K562 (cell line): ENCODE data around the gene PIK3AP1. TPM values are rescaled to one million over a fixed set of nuclear protein-coding genes. Genes with fewer than 3 reads are reported as not detected.

Experiments
- ATAC-seq: fragments of 200-7000 bp; cut with Tn5 transposase; 3 replicates; pipeline ENCODE4 v1.9.1; 2020; ENCODE audit warnings: moderate library complexity
- BruUV-seq: library from RNA; stranded (reverse); fragments of 400-500 nt; replicated peaks from 2 replicates; lab custom pipeline; 2021; lab: Mats Ljungman, UMichigan
- CTCF ChIA-PET: fragments of 300-600 bp; formaldehyde crosslinking; extraction: SDS; loops from one replicate; lab custom pipeline; 2021; ENCODE audit warnings: low intra/inter-chr PET ratio; lab: Yijun Ruan, JAX
- POLR2A ChIA-PET: fragments of 300-600, 350-650 bp; sonication (Branson Sonifier 250); formaldehyde crosslinking; extraction: SDS; loops from one replicate; lab custom pipeline; 2021; ENCODE audit warnings: antibody characterized with exemption, inconsistent platforms; lab: Yijun Ruan, JAX
- DNase-seq, 4 experiments: peaks; one replicate each; pipeline versions ENCODE4 v3.0.0 to v3.0.0-alpha.2; 2011 to 2018; ENCODE audit warnings: low spot score in 3 of 4, mixed read lengths in 3 of 4; ENCODE audit errors: extremely low read depth in 1 of 4
- FAIRE-seq: peaks from 2 replicates; lab custom pipeline; 2011; peaks lifted over from hg19 to GRCh38; lab: Jason Lieb, UNC
- H2AFZ ChIP-seq: 2 replicates; pipeline ENCODE4 v1.6.0; 2011; ENCODE audit warnings: low read depth, low read length, control low read depth, inconsistent platforms
- H3K27ac ChIP-seq: fragments of 200-600 bp; 3 replicates; pipeline ENCODE4 v1.8.0; 2011; ENCODE audit warnings: low read depth, mild to moderate bottlenecking, control low read depth, inconsistent platforms, low read length, moderate library complexity, mixed read lengths; ENCODE audit errors: extremely low read depth
- H3K27me3 ChIP-seq, 2 experiments: fragments of 300-600 bp in 1 of 2; 2 replicates in 1 of 2; 3 replicates in 1 of 2; pipeline versions ENCODE4 v1.6.0 to v1.8.0; 2011; ENCODE audit warnings: inconsistent platforms in 2 of 2, low read length in 2 of 2, mild to moderate bottlenecking in 1 of 2, mixed read lengths in 1 of 2, moderate library complexity in 1 of 2; ENCODE audit not compliant: control insufficient read depth in 2 of 2, insufficient read depth in 2 of 2
- H3K36me3 ChIP-seq: fragments of 300-600 bp; 3 replicates; pipeline ENCODE4 v1.8.0; 2011; ENCODE audit warnings: mild to moderate bottlenecking, low read length, inconsistent platforms; ENCODE audit not compliant: control insufficient read depth, insufficient read depth
- H3K4me1 ChIP-seq, 2 experiments: fragments of 200-600 bp in 1 of 2; replicated peaks in 1 of 2; 2 replicates in 1 of 2; 3 replicates in 1 of 2; pipeline versions ENCODE4 v1.5.1 to v1.8.0; 2011; ENCODE audit warnings: inconsistent platforms in 2 of 2, low read length in 2 of 2, mild to moderate bottlenecking in 1 of 2, mixed read lengths in 1 of 2, moderate library complexity in 1 of 2; ENCODE audit not compliant: control insufficient read depth in 2 of 2, insufficient read depth in 2 of 2
- H3K4me2 ChIP-seq: 2 replicates; pipeline ENCODE4 v1.6.1; 2011; ENCODE audit warnings: low read length, control low read depth, inconsistent platforms, mixed read lengths; ENCODE audit not compliant: insufficient read depth
- H3K4me3 ChIP-seq: fragments of 200-600 bp; sonication (generic), shearing (Covaris generic); 2 replicates; pipeline ENCODE4 v1.5.1; 2016; ENCODE audit warnings: control low read depth, inconsistent platforms
- H3K79me2 ChIP-seq: fragments of 200-600 bp; 3 replicates; pipeline ENCODE4 v1.8.0; 2011; ENCODE audit warnings: low read length, inconsistent platforms; ENCODE audit not compliant: control insufficient read depth, insufficient read depth
- H3K9ac ChIP-seq, 2 experiments: 2 replicates each; pipeline versions ENCODE4 v1.6.0 to v1.6.1; 2011; ENCODE audit warnings: low read depth in 2 of 2, low read length in 2 of 2, control low read depth in 1 of 2, inconsistent platforms in 1 of 2, mild to moderate bottlenecking in 1 of 2, mixed read lengths in 1 of 2; ENCODE audit not compliant: insufficient read depth in 1 of 2
- H3K9me1 ChIP-seq: one replicate; pipeline ENCODE4 v1.6.0; 2011; ENCODE audit warnings: inconsistent platforms, mild to moderate bottlenecking, low read length, moderate library complexity; ENCODE audit not compliant: control insufficient read depth, insufficient read depth
- H3K9me3 ChIP-seq: replicated peaks from 2 replicates; pipeline ENCODE4 v1.5.1; 2011; ENCODE audit warnings: low read depth, low read length, inconsistent platforms; ENCODE audit not compliant: control insufficient read depth, insufficient read depth
- H4K20me1 ChIP-seq: replicated peaks from 2 replicates; pipeline ENCODE4 v1.6.1; 2011; ENCODE audit warnings: low read length, inconsistent platforms, mixed read lengths; ENCODE audit not compliant: control insufficient read depth, insufficient read depth
- CEBPG ChIP-seq, 3 experiments: fragments of 200-800 bp in 1 of 3; sonication (Bioruptor generic) in 1 of 3; sonication (generic) in 1 of 3; formaldehyde crosslinking in 1 of 3; IDR thresholded peaks in 2 of 3; conservative IDR thresholded peaks in 1 of 3; 2 replicates each; pipeline versions ENCODE4 v1.6.1 to v1.8.0; 2016 to 2022; ENCODE audit warnings: missing compliant biosample characterization in 2 of 3, missing genetic modification characterization in 2 of 3, mild to moderate bottlenecking in 1 of 3, missing genetic modification reagents in 1 of 3
- EGR1 ChIP-seq: fragments of 450-650 bp; conservative IDR thresholded peaks from 2 replicates; pipeline ENCODE4 v1.6.1; 2017; ENCODE audit warnings: mild to moderate bottlenecking
- KLF1 ChIP-seq: fragments of 450-650 bp; IDR thresholded peaks from 2 replicates; pipeline ENCODE4 v1.6.1; 2016; ENCODE audit warnings: missing genetic modification characterization, missing compliant biosample characterization
- MBD2 ChIP-seq: sonication (generic); IDR thresholded peaks from 2 replicates; pipeline ENCODE4 v1.6.1; 2016; ENCODE audit warnings: low read depth, borderline replicate concordance
- NCOA4 ChIP-seq: fragments of 450-650 bp; IDR thresholded peaks from 2 replicates; pipeline ENCODE4 v1.6.1; 2018; ENCODE audit warnings: mild to moderate bottlenecking; ENCODE audit not compliant: partially characterized antibody
- PML ChIP-seq: IDR thresholded peaks from 2 replicates; pipeline ENCODE4 v1.6.1; 2012; ENCODE audit warnings: low read length, inconsistent platforms
- RFX1 ChIP-seq: fragments of 450-650 bp; IDR thresholded peaks from 2 replicates; pipeline ENCODE4 v1.6.1; 2016; ENCODE audit warnings: mild to moderate bottlenecking, moderate library complexity
- ZNF197 ChIP-seq: fragments of 200-800 bp; sonication (Bioruptor generic); IDR thresholded peaks from 2 replicates; pipeline ENCODE4 v1.6.1; 2016; ENCODE audit warnings: low read depth, missing genetic modification characterization, missing compliant biosample characterization
- WGBS: fragments of 100-300 bp; shearing (Covaris generic); methylation state at CpG from one replicate; pipeline ENCODE4 v1.1.6; 2016; ENCODE audit warnings: low coverage, mixed read lengths; ENCODE audit not compliant: insufficient coverage; ENCODE audit errors: missing lambda C conversion rate; 5-methylcytosine and 5-hydroxymethylcytosine counted together
- in situ Hi-C: fragments of 300-500 bp; cut with MboI; formaldehyde crosslinking; loops from 4 replicates; pipeline ENCODE4 v1.15.0; 2018; ENCODE audit warnings: inconsistent platforms, mixed read lengths
- intact Hi-C: fragments of 100-400 bp; cut with micrococcal nuclease; formaldehyde crosslinking; loops from 2 replicates; pipeline ENCODE4 v1.14.2; 2022
- polyA plus RNA-seq, 8 experiments: library from polyadenylated mRNA; depleted of rRNA in 4 of 8; stranded (reverse) in 5 of 8; unstranded in 3 of 8; fragments of >200 nt; fragmentation: Nextera tagmentation in 2 of 8; fragmentation: Illumina TruSeq in 1 of 8; extraction: Ambion mirVana in 2 of 8; extraction: Trizol in 1 of 8; gene quantifications; 2 replicates each; pipeline versions ENCODE4 v1.2.1 to v1.2.3, GENCODE V29; 2011 to 2014; ENCODE audit warnings: inconsistent platforms in 1 of 8, missing spikeins in 1 of 8
- total RNA-seq, 7 experiments: library from RNA; depleted of rRNA in 6 of 7; stranded (reverse); fragments of >200 nt in 6 of 7; fragmentation: Illumina TruSeq in 2 of 7; extraction: Trizol in 2 of 7; gene quantifications; 2 replicates each; pipeline versions ENCODE4 v1.2.1 to v1.2.3, GENCODE V29; 2011 to 2021; ENCODE audit warnings: low replicate concordance in 1 of 7
- TF ChIP-seq, protein P1 (sequence below): sonication (generic); IDR thresholded peaks from 2 replicates; pipeline ENCODE4 v1.6.1; 2016
- TF ChIP-seq, protein P2 (sequence below): fragments of 450-650 bp; IDR thresholded peaks from 2 replicates; pipeline ENCODE4 v1.6.1; 2016; ENCODE audit warnings: mild to moderate bottlenecking, moderate library complexity

The PIK3AP1 gene
- total and polyA plus RNA-seq, 9 of the 15 experiments (the other 6 are each of a cell fraction or from before 2014, with no cell fraction given): 0.20 to 2.4 (median 1.4) TPM

DNA sequence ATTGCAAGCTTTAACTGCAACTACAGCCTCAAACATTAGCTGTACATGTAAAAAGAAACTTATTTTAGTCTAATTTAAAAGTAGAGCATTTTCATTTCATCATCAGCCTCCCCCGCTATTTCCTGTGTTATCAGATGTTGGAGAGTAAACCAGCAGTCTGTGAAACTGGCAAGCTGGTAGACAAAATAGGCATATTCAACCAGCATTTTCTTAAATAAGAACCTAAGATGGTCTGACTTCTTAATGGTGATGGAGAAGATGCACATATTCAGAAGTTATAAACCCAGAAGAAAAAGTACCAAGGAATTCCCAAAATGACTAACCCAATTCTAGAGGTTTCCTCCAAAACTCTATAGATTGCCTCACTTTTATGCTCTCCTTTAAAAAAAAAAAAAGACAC lies 24.9 kb downstream of the PIK3AP1 start:
- FAIRE-seq (no peak), ATAC-seq (no peak), DNase-seq (no peak)
- Histone ChIP-seq H2AFZ (no peak overlapping the region), H3K4me1 (peaks cover 0 to 8% of the 10 kb centered on the region in 2 experiments; a peak in 2 of 5 replicates), H3K36me3 (no peaks in the 10 kb centered on the region), H3K27ac (no peak overlapping the region), H3K9me1 (no peaks in the 10 kb centered on the region), H3K9me3 (no peaks in the 10 kb centered on the region), H3K4me2 (no peak overlapping the region; the same call in 1 of the 2 replicates), H3K4me3 (no peak overlapping the region), H3K79me2 (no peaks in the 10 kb centered on the region), H3K27me3 (no peaks in the 10 kb centered on the region), H4K20me1 (no peaks in the 10 kb centered on the region), H3K9ac (no peak overlapping the region)
- ChIA-PET POLR2A (no interaction called here), CTCF (interaction anchor here (0.5 kb wide), 1 partner anchor 277 kb away, joined by 3 read pairs; no protein-coding TSS in a partner anchor)
- 0% methylated on average over 1 of the region's 1 CpG for WGBS
- in situ Hi-C loops: no loop called here
- no TSS peak for BruUV-seq
- intact Hi-C loops: no loop called here
- TF ChIP-seq KLF1 (tag): no peak
- no peak for TF ChIP-seq RFX1
- no peak for TF ChIP-seq ZNF197
- 0 out of 2 replicates have a peak, but pooled peaks have one; percentile 14 for TF ChIP-seq EGR1
- TF ChIP-seq, protein P1, sequence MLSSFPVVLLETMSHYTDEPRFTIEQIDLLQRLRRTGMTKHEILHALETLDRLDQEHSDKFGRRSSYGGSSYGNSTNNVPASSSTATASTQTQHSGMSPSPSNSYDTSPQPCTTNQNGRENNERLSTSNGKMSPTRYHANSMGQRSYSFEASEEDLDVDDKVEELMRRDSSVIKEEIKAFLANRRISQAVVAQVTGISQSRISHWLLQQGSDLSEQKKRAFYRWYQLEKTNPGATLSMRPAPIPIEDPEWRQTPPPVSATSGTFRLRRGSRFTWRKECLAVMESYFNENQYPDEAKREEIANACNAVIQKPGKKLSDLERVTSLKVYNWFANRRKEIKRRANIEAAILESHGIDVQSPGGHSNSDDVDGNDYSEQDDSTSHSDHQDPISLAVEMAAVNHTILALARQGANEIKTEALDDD: peak; percentile 51; the same call in 1 of the 2 replicates
- no peak for TF ChIP-seq NCOA4
- no peak for TF ChIP-seq CEBPG (CRISPR knock-in tag; IDR thresholded peaks at IDR 0.05)
- TF ChIP-seq CEBPG (tag; conservative IDR thresholded peaks at IDR 0.05 in 1 of 2, IDR thresholded peaks at IDR 0.05 in 1 of 2): peak; percentile 48 to 50; a peak in 2 of 4 replicates
- TF ChIP-seq, protein P2, sequence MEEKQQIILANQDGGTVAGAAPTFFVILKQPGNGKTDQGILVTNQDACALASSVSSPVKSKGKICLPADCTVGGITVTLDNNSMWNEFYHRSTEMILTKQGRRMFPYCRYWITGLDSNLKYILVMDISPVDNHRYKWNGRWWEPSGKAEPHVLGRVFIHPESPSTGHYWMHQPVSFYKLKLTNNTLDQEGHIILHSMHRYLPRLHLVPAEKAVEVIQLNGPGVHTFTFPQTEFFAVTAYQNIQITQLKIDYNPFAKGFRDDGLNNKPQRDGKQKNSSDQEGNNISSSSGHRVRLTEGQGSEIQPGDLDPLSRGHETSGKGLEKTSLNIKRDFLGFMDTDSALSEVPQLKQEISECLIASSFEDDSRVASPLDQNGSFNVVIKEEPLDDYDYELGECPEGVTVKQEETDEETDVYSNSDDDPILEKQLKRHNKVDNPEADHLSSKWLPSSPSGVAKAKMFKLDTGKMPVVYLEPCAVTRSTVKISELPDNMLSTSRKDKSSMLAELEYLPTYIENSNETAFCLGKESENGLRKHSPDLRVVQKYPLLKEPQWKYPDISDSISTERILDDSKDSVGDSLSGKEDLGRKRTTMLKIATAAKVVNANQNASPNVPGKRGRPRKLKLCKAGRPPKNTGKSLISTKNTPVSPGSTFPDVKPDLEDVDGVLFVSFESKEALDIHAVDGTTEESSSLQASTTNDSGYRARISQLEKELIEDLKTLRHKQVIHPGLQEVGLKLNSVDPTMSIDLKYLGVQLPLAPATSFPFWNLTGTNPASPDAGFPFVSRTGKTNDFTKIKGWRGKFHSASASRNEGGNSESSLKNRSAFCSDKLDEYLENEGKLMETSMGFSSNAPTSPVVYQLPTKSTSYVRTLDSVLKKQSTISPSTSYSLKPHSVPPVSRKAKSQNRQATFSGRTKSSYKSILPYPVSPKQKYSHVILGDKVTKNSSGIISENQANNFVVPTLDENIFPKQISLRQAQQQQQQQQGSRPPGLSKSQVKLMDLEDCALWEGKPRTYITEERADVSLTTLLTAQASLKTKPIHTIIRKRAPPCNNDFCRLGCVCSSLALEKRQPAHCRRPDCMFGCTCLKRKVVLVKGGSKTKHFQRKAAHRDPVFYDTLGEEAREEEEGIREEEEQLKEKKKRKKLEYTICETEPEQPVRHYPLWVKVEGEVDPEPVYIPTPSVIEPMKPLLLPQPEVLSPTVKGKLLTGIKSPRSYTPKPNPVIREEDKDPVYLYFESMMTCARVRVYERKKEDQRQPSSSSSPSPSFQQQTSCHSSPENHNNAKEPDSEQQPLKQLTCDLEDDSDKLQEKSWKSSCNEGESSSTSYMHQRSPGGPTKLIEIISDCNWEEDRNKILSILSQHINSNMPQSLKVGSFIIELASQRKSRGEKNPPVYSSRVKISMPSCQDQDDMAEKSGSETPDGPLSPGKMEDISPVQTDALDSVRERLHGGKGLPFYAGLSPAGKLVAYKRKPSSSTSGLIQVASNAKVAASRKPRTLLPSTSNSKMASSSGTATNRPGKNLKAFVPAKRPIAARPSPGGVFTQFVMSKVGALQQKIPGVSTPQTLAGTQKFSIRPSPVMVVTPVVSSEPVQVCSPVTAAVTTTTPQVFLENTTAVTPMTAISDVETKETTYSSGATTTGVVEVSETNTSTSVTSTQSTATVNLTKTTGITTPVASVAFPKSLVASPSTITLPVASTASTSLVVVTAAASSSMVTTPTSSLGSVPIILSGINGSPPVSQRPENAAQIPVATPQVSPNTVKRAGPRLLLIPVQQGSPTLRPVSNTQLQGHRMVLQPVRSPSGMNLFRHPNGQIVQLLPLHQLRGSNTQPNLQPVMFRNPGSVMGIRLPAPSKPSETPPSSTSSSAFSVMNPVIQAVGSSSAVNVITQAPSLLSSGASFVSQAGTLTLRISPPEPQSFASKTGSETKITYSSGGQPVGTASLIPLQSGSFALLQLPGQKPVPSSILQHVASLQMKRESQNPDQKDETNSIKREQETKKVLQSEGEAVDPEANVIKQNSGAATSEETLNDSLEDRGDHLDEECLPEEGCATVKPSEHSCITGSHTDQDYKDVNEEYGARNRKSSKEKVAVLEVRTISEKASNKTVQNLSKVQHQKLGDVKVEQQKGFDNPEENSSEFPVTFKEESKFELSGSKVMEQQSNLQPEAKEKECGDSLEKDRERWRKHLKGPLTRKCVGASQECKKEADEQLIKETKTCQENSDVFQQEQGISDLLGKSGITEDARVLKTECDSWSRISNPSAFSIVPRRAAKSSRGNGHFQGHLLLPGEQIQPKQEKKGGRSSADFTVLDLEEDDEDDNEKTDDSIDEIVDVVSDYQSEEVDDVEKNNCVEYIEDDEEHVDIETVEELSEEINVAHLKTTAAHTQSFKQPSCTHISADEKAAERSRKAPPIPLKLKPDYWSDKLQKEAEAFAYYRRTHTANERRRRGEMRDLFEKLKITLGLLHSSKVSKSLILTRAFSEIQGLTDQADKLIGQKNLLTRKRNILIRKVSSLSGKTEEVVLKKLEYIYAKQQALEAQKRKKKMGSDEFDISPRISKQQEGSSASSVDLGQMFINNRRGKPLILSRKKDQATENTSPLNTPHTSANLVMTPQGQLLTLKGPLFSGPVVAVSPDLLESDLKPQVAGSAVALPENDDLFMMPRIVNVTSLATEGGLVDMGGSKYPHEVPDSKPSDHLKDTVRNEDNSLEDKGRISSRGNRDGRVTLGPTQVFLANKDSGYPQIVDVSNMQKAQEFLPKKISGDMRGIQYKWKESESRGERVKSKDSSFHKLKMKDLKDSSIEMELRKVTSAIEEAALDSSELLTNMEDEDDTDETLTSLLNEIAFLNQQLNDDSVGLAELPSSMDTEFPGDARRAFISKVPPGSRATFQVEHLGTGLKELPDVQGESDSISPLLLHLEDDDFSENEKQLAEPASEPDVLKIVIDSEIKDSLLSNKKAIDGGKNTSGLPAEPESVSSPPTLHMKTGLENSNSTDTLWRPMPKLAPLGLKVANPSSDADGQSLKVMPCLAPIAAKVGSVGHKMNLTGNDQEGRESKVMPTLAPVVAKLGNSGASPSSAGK: no peak
- no peak for TF ChIP-seq PML
- TF ChIP-seq MBD2: no peak
